H1 (cell line): ENCODE results near the gene DDA1. TPM values are rescaled to one million over a fixed set of nuclear protein-coding genes. Genes with fewer than 3 reads are reported as not detected.

Experiments used
- ATF2 ChIP-seq: IDR thresholded peaks from 2 replicates; pipeline ENCODE4 v1.6.1; 2012; ENCODE audit warnings: low read length, inconsistent platforms
- BACH1 ChIP-seq: IDR thresholded peaks from 2 replicates; pipeline ENCODE4 v1.6.1; 2012; ENCODE audit warnings: low read length, improper control_type of control experiment
- CBX5 ChIP-seq: fragments of 300-800, 300-1000 bp; sonication (generic); IDR thresholded peaks from 2 replicates; pipeline ENCODE4 v1.7.1; 2016; ENCODE audit warnings: antibody characterized with exemption, low read length, low read depth
- CBX8 ChIP-seq: fragments of 300-800, 300-1000 bp; sonication (generic); IDR thresholded peaks from 2 replicates; pipeline ENCODE4 v1.7.1; 2016; ENCODE audit warnings: low read depth, low read length, borderline replicate concordance
- FOSL1 ChIP-seq: IDR thresholded peaks from 2 replicates; pipeline ENCODE4 v1.6.1; 2011; ENCODE audit warnings: mild to moderate bottlenecking, low read depth, low read length, moderate library complexity; ENCODE audit not compliant: insufficient read depth
- KDM5A ChIP-seq: fragments of 200-600 bp; IDR thresholded peaks from 2 replicates; pipeline ENCODE4 v1.7.1; 2012; ENCODE audit warnings: mild to moderate bottlenecking, low read length, inconsistent platforms, mixed read lengths
- polyA plus RNA-seq, 7 experiments: library from polyadenylated mRNA; depleted of rRNA in 3 of 7; stranded (reverse) in 5 of 7; unstranded in 2 of 7; fragments of >200 nt in 5 of 7; fragments of 200-250 nt in 2 of 7; gene quantifications; 1 replicate in 5 of 7; 2 replicates in 1 of 7; 4 replicates in 1 of 7; pipeline versions ENCODE4 v1.2.1 to v1.2.3, GENCODE V29; 2011 to 2013; ENCODE audit warnings: missing spikeins in 2 of 7, mixed read lengths in 2 of 7
- total RNA-seq: library from RNA; stranded (reverse); fragmentation: NEBNext Ultra II Directional; extraction: Animal tissue kit (Norgen Biotek cat#: 25700); gene quantifications from 2 replicates; pipeline ENCODE4 v1.2.1, GENCODE V29; 2021

Gene DDA1
- total and polyA plus RNA-seq, 2 of the 8 experiments (the other 6 are each of a cell fraction or from before 2014, with no cell fraction given) = 29.2 to 34.5 TPM

- TF ChIP-seq ATF2 (no peak), FOSL1 (no peak), KDM5A (no peak), CBX5 (no peak), BACH1 (no peak), CBX8 (no peak)
Observed at GRCh38 chr19:17322854-17323253, 13.5 kb downstream of the DDA1 start (continued).
